Muscle of leg (tissue), 16 donors: Measurements from ENCODE around the gene MINDY3. TPM values are rescaled to one million over a fixed set of nuclear protein-coding genes. Genes with fewer than 3 reads are reported as not detected.

Experiments
- DNase-seq: peaks from one replicate; pipeline ENCODE4 v3.0.0; 2013
- H3K27ac ChIP-seq: one replicate; pipeline ENCODE4 v1.5.1; 2013; ENCODE audit warnings: mild to moderate bottlenecking, low read length, control low read depth
- H3K27me3 ChIP-seq: one replicate; pipeline ENCODE4 v1.6.1; 2013; ENCODE audit warnings: low read length; ENCODE audit not compliant: control insufficient read depth, insufficient read depth
- H3K36me3 ChIP-seq: one replicate; pipeline ENCODE4 v1.6.1; 2013; ENCODE audit warnings: low read length; ENCODE audit not compliant: control insufficient read depth, insufficient read depth
- H3K4me1 ChIP-seq: one replicate; pipeline ENCODE4 v1.6.1; 2013; ENCODE audit warnings: low read length; ENCODE audit not compliant: control insufficient read depth, insufficient read depth
- H3K4me3 ChIP-seq: one replicate; pipeline ENCODE4 v1.5.1; 2013; ENCODE audit warnings: low read length, control low read depth
- H3K9me3 ChIP-seq: replicated peaks from 2 replicates; pipeline ENCODE4 v1.6.1; 2013; ENCODE audit warnings: low read depth, low read length; ENCODE audit not compliant: control insufficient read depth
- WGBS: methylation state at CpG from one replicate; pipeline ENCODE4 v1.1.5; 2013; ENCODE audit warnings: missing lambda C conversion rate; ENCODE audit not compliant: insufficient coverage; 5-methylcytosine and 5-hydroxymethylcytosine counted together
- long read RNA-seq, 11 donors: transcript quantifications; one replicate each; lab custom pipeline, GENCODE V29; 2026
- polyA plus RNA-seq, 8 donors: library from polyadenylated mRNA; unstranded; fragments of 120-200 nt; gene quantifications; one replicate each; pipeline versions ENCODE4 v1.2.1 to v1.2.3, GENCODE V29; 2013; ENCODE audit warnings: inconsistent platforms in 1 of 8, low replicate concordance in 1 of 8; ENCODE audit not compliant: insufficient read length in 8 of 8, insufficient read depth in 1 of 8
- total RNA-seq: library from RNA; stranded (reverse); fragments of 120-200 nt; gene quantifications from one replicate; pipeline ENCODE4 v1.2.4, GENCODE V29; 2013

MINDY3 gene
- total RNA-seq = 29.3 TPM
- polyA plus RNA-seq = 10 to 100 TPM; 20.9 to 29.4 (median 24.2) TPM
- long read RNA-seq, donor 1, partial matches to known transcripts = 0 of 4 reads
- long read RNA-seq, donor 1, other reads (novel, unspliced or antisense) = 0 of 4 reads
- long read RNA-seq, donor 2 = 0 reads
- long read RNA-seq, donor 3, partial matches to known transcripts = 0 of 2 reads
- long read RNA-seq, donor 3, other reads (novel, unspliced or antisense) = 0 of 2 reads
- long read RNA-seq, donor 4, partial matches to known transcripts = 0 of 1 reads
- long read RNA-seq, donor 4, other reads (novel, unspliced or antisense) = 0 of 1 reads
- long read RNA-seq, donor 5, partial matches to known transcripts = 0 of 6 reads
- long read RNA-seq, donor 5, other reads (novel, unspliced or antisense) = 0 of 6 reads
- long read RNA-seq, donor 6, partial matches to known transcripts = 7 of 12 reads
- long read RNA-seq, donor 6, other reads (novel, unspliced or antisense) = 0 of 12 reads
- long read RNA-seq, donor 7, partial matches to known transcripts = 0 of 5 reads
- long read RNA-seq, donor 7, other reads (novel, unspliced or antisense) = 0 of 5 reads
- long read RNA-seq, donor 8, partial matches to known transcripts = 0 of 3 reads
- long read RNA-seq, donor 8, other reads (novel, unspliced or antisense) = 0 of 3 reads
- long read RNA-seq, donor 9, partial matches to known transcripts = 0 of 1 reads
- long read RNA-seq, donor 9, other reads (novel, unspliced or antisense) = 0 of 1 reads
- long read RNA-seq, donor 10, partial matches to known transcripts = 0 of 14 reads
- long read RNA-seq, donor 10, other reads (novel, unspliced or antisense) = 5 of 14 reads
- long read RNA-seq, donor 11, partial matches to known transcripts = 0 of 3 reads
- long read RNA-seq, donor 11, other reads (novel, unspliced or antisense) = 0 of 3 reads

GRCh38 chr10:15859906-15860691 lies at the start of gene MINDY3:
Gene MINDY3, minus strand, starts transcription at chr10:15860507. Its CDS starts 208 bp downstream, at chr10:15860299.
- H3K27ac ChIP-seq = peak within 1 kb of the TSS; percentile 77
- peak; percentile 95 for DNase-seq
- no peaks in the 10 kb centered on the region for H3K27me3 ChIP-seq
- under 1% methylated on average over 37 of the region's 47 CpGs for WGBS
- no peaks in the 10 kb centered on the region for H3K4me1 ChIP-seq
- no peaks in the 10 kb centered on the region for H3K9me3 ChIP-seq
- H3K4me3 ChIP-seq = peak within 1 kb of the TSS; percentile 87
- no peaks in the 10 kb centered on the region for H3K36me3 ChIP-seq

GRCh38 chr10:15901889-15902288 lies 41.6 kb upstream of the MINDY3 start:
- Histone ChIP-seq H3K4me3 (no peak overlapping the region), H3K4me1 (no peaks in the 10 kb centered on the region), H3K36me3 (no peaks in the 10 kb centered on the region), H3K9me3 (no peaks in the 10 kb centered on the region), H3K27ac (no peak overlapping the region), H3K27me3 (no peaks in the 10 kb centered on the region)
- 37% methylated on average over 3 of the region's 3 CpGs for WGBS
- no peak for DNase-seq

GRCh38 chr10:15898046-15898445 lies 37.7 kb upstream of the MINDY3 start:
- Histone ChIP-seq H3K4me1 (no peaks in the 10 kb centered on the region), H3K9me3 (no peaks in the 10 kb centered on the region), H3K27me3 (peaks cover 2% of the 10 kb centered on the region), H3K27ac (no peak overlapping the region), H3K36me3 (no peaks in the 10 kb centered on the region), H3K4me3 (no peak overlapping the region)
- 49% methylated on average over 3 of the region's 4 CpGs for WGBS
- DNase-seq = no peak

- no peak overlapping the region for H3K4me3 ChIP-seq
- no peak overlapping the region for H3K27ac ChIP-seq
- no peak for DNase-seq
- H3K9me3 ChIP-seq = no peaks in the 10 kb centered on the region
- H3K27me3 ChIP-seq = peaks cover 2% of the 10 kb centered on the region
- WGBS = no CpG with 5 or more reads among the region's 3 CpGs
- no peaks in the 10 kb centered on the region for H3K4me1 ChIP-seq
- H3K36me3 ChIP-seq = no peaks in the 10 kb centered on the region
Measured at GRCh38 chr10:15897287-15897686, 37.0 kb upstream of the MINDY3 start.

DNA sequence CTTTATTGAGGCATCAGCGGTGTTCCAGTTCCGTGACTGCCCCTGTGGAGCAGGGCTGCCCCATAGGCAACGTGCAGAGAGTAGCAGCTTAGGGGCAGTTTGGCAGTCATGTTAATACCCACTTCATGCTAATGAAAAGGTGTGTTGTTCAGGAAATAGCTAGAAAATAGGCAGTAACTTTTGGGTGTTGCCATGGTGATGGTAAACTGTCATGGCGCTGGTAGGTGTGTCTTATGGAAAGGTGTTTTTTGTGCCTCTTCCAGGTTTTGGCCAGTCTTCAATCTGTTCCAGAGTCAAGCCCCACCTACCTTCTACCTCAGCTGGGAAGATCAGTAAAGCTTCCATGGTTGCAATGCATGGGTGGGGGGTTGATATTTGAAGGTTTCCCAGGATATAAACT lies 36.3 kb upstream of the MINDY3 start:
- no peak overlapping the region for H3K27ac ChIP-seq
- H3K27me3 ChIP-seq = peaks cover 2% of the 10 kb centered on the region

GRCh38 chr10:15884447-15884846 lies 24.1 kb upstream of the MINDY3 start:
- no CpG with 5 or more reads among the region's 3 CpGs for WGBS
- no peaks in the 10 kb centered on the region for H3K4me1 ChIP-seq
- H3K36me3 ChIP-seq = no peaks in the 10 kb centered on the region

More for the DNA sequence above, 36.3 kb upstream of the MINDY3 start:
- H3K4me3 ChIP-seq = no peak overlapping the region
- DNase-seq = no peak
- H3K4me1 ChIP-seq = no peaks in the 10 kb centered on the region
- WGBS = 93% methylated on average over 3 of the region's 4 CpGs
- no peaks in the 10 kb centered on the region for H3K9me3 ChIP-seq
- no peaks in the 10 kb centered on the region for H3K36me3 ChIP-seq

GRCh38 chr10:15881542-15881941 lies 21.2 kb upstream of the MINDY3 start:
- peaks cover 3% of the 10 kb centered on the region for H3K27me3 ChIP-seq
- WGBS = no CpG with 5 or more reads among the region's 1 CpG

More at GRCh38 chr10:15884447-15884846, 24.1 kb upstream of the MINDY3 start:
- no peak overlapping the region for H3K4me3 ChIP-seq
- no peak for DNase-seq
- H3K27me3 ChIP-seq = peaks cover 3% of the 10 kb centered on the region
- no peak overlapping the region for H3K27ac ChIP-seq
- H3K9me3 ChIP-seq = no peaks in the 10 kb centered on the region

DNA sequence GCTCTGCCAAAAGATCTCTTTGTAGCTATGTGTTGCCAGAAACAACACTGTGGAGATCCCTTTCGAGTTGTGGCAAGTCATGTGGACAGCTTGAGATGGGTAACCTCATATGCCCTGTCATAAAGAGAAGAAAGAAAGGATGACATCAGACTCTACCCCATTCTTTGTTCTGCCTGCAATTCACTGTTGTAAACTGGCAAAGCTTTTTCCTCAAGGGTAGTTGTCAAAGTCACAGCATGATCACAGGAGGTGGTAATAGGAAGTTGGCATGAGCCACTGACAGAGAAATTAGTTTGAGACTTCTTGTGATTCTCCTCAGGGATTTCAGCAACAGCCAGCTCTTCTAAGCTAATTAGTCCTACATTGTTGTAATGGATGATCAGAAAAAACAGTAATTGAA lies 19.4 kb upstream of the MINDY3 start:
- Histone ChIP-seq H3K27ac (no peak overlapping the region), H3K4me3 (no peak overlapping the region), H3K27me3 (peaks cover 3% of the 10 kb centered on the region), H3K9me3 (no peaks in the 10 kb centered on the region), H3K4me1 (no peaks in the 10 kb centered on the region), H3K36me3 (no peaks in the 10 kb centered on the region)
- 0% methylated on average over 1 of the region's 1 CpG for WGBS
- no peak for DNase-seq

More at GRCh38 chr10:15881542-15881941, 21.2 kb upstream of the MINDY3 start:
- H3K9me3 ChIP-seq = no peaks in the 10 kb centered on the region
- no peaks in the 10 kb centered on the region for H3K36me3 ChIP-seq
- H3K27ac ChIP-seq = no peak overlapping the region
- DNase-seq = no peak
- no peak overlapping the region for H3K4me3 ChIP-seq
- H3K4me1 ChIP-seq = no peaks in the 10 kb centered on the region

DNA sequence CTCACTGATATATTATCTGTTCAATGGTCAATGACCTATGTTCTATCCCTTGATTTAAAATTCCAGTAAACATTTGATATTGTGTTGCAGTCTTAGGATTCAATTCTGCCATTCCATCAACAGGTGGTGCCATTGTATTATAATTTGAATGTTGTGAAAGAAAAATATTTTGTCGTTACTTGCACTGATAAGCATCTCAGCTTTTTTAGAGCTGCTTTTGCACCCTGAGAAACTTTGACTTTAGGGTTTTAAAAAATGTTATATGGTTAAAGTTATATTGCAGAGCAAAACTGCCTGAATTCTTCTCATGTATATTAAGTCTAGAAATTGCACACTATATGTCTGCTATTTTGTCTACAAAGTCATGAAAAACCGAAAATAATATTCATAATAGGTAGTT lies 18.8 kb upstream of the MINDY3 start:
- 17% methylated on average over 1 of the region's 2 CpGs for WGBS
- no peaks in the 10 kb centered on the region for H3K9me3 ChIP-seq
- H3K27me3 ChIP-seq = peaks cover 3% of the 10 kb centered on the region
- no peak overlapping the region for H3K4me3 ChIP-seq
- H3K27ac ChIP-seq = no peak overlapping the region
- peak; percentile 39 for DNase-seq
- no peaks in the 10 kb centered on the region for H3K4me1 ChIP-seq
- H3K36me3 ChIP-seq = no peaks in the 10 kb centered on the region
